K562 (cell line): ENCODE results near the gene AGAP3. TPM values are rescaled to one million over a fixed set of nuclear protein-coding genes. Genes with fewer than 3 reads are reported as not detected.
A peak's percentile ranks its signal among the peaks of the same experiment; 100 is the strongest.

ENCODE experiments used
- CBFA2T2 ChIP-seq: fragments of 450-650 bp; conservative IDR thresholded peaks from 2 replicates; pipeline ENCODE4 v1.6.1; 2017; ENCODE audit warnings: mild to moderate bottlenecking
- CBX5 ChIP-seq: IDR thresholded peaks from 2 replicates; pipeline ENCODE4 v1.6.1; 2014; ENCODE audit warnings: low read depth, borderline replicate concordance
- CREM ChIP-seq: IDR thresholded peaks from 2 replicates; pipeline ENCODE4 v1.6.1; 2014; ENCODE audit warnings: antibody characterized with exemption, low read depth
- EGR1 ChIP-seq: fragments of 450-650 bp; conservative IDR thresholded peaks from 2 replicates; pipeline ENCODE4 v1.6.1; 2017; ENCODE audit warnings: mild to moderate bottlenecking
- EHMT2 ChIP-seq: fragments of 450-650 bp; IDR thresholded peaks from 2 replicates; pipeline ENCODE4 v1.6.1; 2018; ENCODE audit warnings: antibody characterized with exemption
- EP300 ChIP-seq: IDR thresholded peaks from 2 replicates; pipeline ENCODE4 v1.6.1; 2012; ENCODE audit warnings: low read length, improper control_type of control experiment
- ETV5 ChIP-seq: sonication (generic); formaldehyde crosslinking; IDR thresholded peaks from 2 replicates; pipeline ENCODE4 v1.4.0; 2020; ENCODE audit warnings: low read depth, mild to moderate bottlenecking, missing genetic modification reagents
- FOXA3 ChIP-seq, 2 experiments: fragments of 450-650 bp in 1 of 2; sonication (generic) in 1 of 2; formaldehyde crosslinking; IDR thresholded peaks in 1 of 2; conservative IDR thresholded peaks in 1 of 2; 2 replicates each; pipeline versions ENCODE4 v1.4.0 to v1.8.0; 2020 to 2022; ENCODE audit warnings: mild to moderate bottlenecking in 2 of 2, missing genetic modification reagents in 1 of 2
- FOXJ3 ChIP-seq: sonication (generic); formaldehyde crosslinking; IDR thresholded peaks from 2 replicates; pipeline ENCODE4 v1.4.0; 2020; ENCODE audit warnings: mild to moderate bottlenecking, missing genetic modification reagents
- FOXM1 ChIP-seq, 2 experiments: fragments of 450-650 bp in 1 of 2; sonication (generic) in 1 of 2; formaldehyde crosslinking in 1 of 2; IDR thresholded peaks; 2 replicates each; pipeline versions ENCODE4 v1.6.1 to v1.9.0; 2017 to 2022; ENCODE audit warnings: low read depth in 2 of 2, mild to moderate bottlenecking in 2 of 2, missing genetic modification reagents in 1 of 2, moderate library complexity in 1 of 2
- GABPB1 ChIP-seq: sonication (generic); formaldehyde crosslinking; IDR thresholded peaks from 2 replicates; pipeline ENCODE4 v1.8.0; 2022; ENCODE audit warnings: mild to moderate bottlenecking, missing genetic modification reagents
- MEIS2 ChIP-seq: fragments of 450-650 bp; IDR thresholded peaks from 2 replicates; pipeline ENCODE4 v1.6.1; 2014; ENCODE audit warnings: mild to moderate bottlenecking; ENCODE audit not compliant: partially characterized antibody
- MTA3 ChIP-seq: fragments of 450-650 bp; formaldehyde crosslinking; IDR thresholded peaks from 2 replicates; pipeline ENCODE4 v1.6.1; 2017; ENCODE audit warnings: mild to moderate bottlenecking, borderline replicate concordance
- NCOA4 ChIP-seq: fragments of 450-650 bp; IDR thresholded peaks from 2 replicates; pipeline ENCODE4 v1.6.1; 2018; ENCODE audit warnings: mild to moderate bottlenecking; ENCODE audit not compliant: partially characterized antibody
- NCOR1 ChIP-seq: fragments of 450-650 bp; IDR thresholded peaks from 2 replicates; pipeline ENCODE4 v1.6.1; 2016; ENCODE audit warnings: mild to moderate bottlenecking, moderate library complexity
- NEUROD1 ChIP-seq: fragments of 150-350 bp; IDR thresholded peaks from 2 replicates; pipeline ENCODE4 v1.6.1; 2014; ENCODE audit warnings: borderline replicate concordance, low read length, low read depth; ENCODE audit not compliant: partially characterized antibody
- POLR3G ChIP-seq: IDR thresholded peaks from 2 replicates; pipeline ENCODE4 v1.6.1; 2011; ENCODE audit not compliant: insufficient read length, insufficient replicate concordance; ENCODE audit errors: extremely low read depth
- RHOXF2B ChIP-seq: fragments of 250-450 bp; sonication (Bioruptor Pico); conservative IDR thresholded peaks from 2 replicates; pipeline ENCODE4 v1.5.1; 2021
- SMAD1 ChIP-seq: fragments of 150-350 bp; IDR thresholded peaks from 2 replicates; pipeline ENCODE4 v1.6.1; 2014; ENCODE audit warnings: low read length, low read depth; ENCODE audit not compliant: partially characterized antibody
- SMARCA5 ChIP-seq: fragments of 450-650 bp; IDR thresholded peaks from 2 replicates; pipeline ENCODE4 v1.6.1; 2016
- TBL1XR1 ChIP-seq, 2 experiments: IDR thresholded peaks; 2 replicates each; pipeline ENCODE4 v1.6.1; 2012; ENCODE audit warnings: improper control_type of control experiment in 2 of 2, low read length in 2 of 2, mild to moderate bottlenecking in 1 of 2
- ZBTB34 ChIP-seq: fragments of 250-450 bp; sonication (Bioruptor Pico); IDR thresholded peaks from 2 replicates; pipeline ENCODE4 v1.8.0; 2021; ENCODE audit warnings: mild to moderate bottlenecking, moderate library complexity
- ZNF134 ChIP-seq: fragments of 250-450 bp; sonication (Bioruptor Pico); conservative IDR thresholded peaks from 2 replicates; pipeline ENCODE4 v1.4.0; 2020
- ZNF165 ChIP-seq: fragments of 250-450 bp; sonication (Bioruptor Pico); IDR thresholded peaks from 2 replicates; pipeline ENCODE4 v1.4.0; 2020; ENCODE audit warnings: borderline replicate concordance
- ZNF512 ChIP-seq: IDR thresholded peaks from 2 replicates; pipeline ENCODE4 v1.6.1; 2016; ENCODE audit warnings: missing genetic modification characterization, missing compliant biosample characterization
- ZNF586 ChIP-seq: fragments of 450-650 bp; formaldehyde crosslinking; conservative IDR thresholded peaks from 2 replicates; pipeline ENCODE4 v1.4.0; 2020; ENCODE audit warnings: mild to moderate bottlenecking, moderate library complexity
- ZNF655 ChIP-seq: fragments of 250-450 bp; sonication (Bioruptor Pico); IDR thresholded peaks from 2 replicates; pipeline ENCODE4 v1.5.0; 2021
- polyA plus RNA-seq, 8 experiments: library from polyadenylated mRNA; depleted of rRNA in 4 of 8; stranded (reverse) in 5 of 8; unstranded in 3 of 8; fragments of >200 nt; fragmentation: Nextera tagmentation in 2 of 8; fragmentation: Illumina TruSeq in 1 of 8; extraction: Ambion mirVana in 2 of 8; extraction: Trizol in 1 of 8; gene quantifications; 2 replicates each; pipeline versions ENCODE4 v1.2.1 to v1.2.3, GENCODE V29; 2011 to 2014; ENCODE audit warnings: inconsistent platforms in 1 of 8, missing spikeins in 1 of 8
- total RNA-seq, 7 experiments: library from RNA; depleted of rRNA in 6 of 7; stranded (reverse); fragments of >200 nt in 6 of 7; fragmentation: Illumina TruSeq in 2 of 7; extraction: Trizol in 2 of 7; gene quantifications; 2 replicates each; pipeline versions ENCODE4 v1.2.1 to v1.2.3, GENCODE V29; 2011 to 2021; ENCODE audit warnings: low replicate concordance in 1 of 7

The AGAP3 gene
- total and polyA plus RNA-seq, 9 of the 15 experiments (the other 6 are each of a cell fraction or from before 2014, with no cell fraction given): 3.4 to 208 (median 62.2) TPM

- TF ChIP-seq NEUROD1: no peak
- peak; percentile 33; the same call in 1 of the 2 replicates for TF ChIP-seq GABPB1
- TF ChIP-seq EGR1: no peak; the same call in 1 of the 2 replicates
- TF ChIP-seq FOXA3 (CRISPR knock-in tag; conservative IDR thresholded peaks at IDR 0.05 in 1 of 2, IDR thresholded peaks at IDR 0.05 in 1 of 2): peak in 1 of 2 experiments; percentile 11; a peak in 1 of 4 replicates
- no peak for TF ChIP-seq CREM
- no peak for TF ChIP-seq NCOA4
- TF ChIP-seq RHOXF2B (CRISPR knock-in tag): no peak
- TF ChIP-seq CBFA2T2: no peak
- no peak for TF ChIP-seq ZNF134
- TF ChIP-seq ZBTB34 (CRISPR knock-in tag): no peak
- TF ChIP-seq FOXM1 (IDR thresholded peaks at IDR 0.05; ENCODE audit: low read depth): no peak
- no peak for TF ChIP-seq FOXM1 (CRISPR knock-in tag; IDR thresholded peaks at IDR 0.05; ENCODE audit: low read depth)
- TF ChIP-seq FOXJ3 (CRISPR knock-in tag): no peak
- no peak for TF ChIP-seq ZNF512 (tag)
- TF ChIP-seq ZNF655 (CRISPR knock-in tag): no peak
- no peak for TF ChIP-seq POLR3G
- TF ChIP-seq CBX5: no peak
- 0 out of 2 replicates have a peak, but pooled peaks have one; percentile 59 for TF ChIP-seq ETV5
- TF ChIP-seq SMARCA5: peak; percentile 10; the same call in 1 of the 2 replicates
- TF ChIP-seq NCOR1: no peak
- 0 out of 2 replicates have a peak, but pooled peaks have one; percentile 44 for TF ChIP-seq ZNF165 (CRISPR knock-in tag)
- no peak for TF ChIP-seq ZNF586 (CRISPR knock-in tag)
- no peak for TF ChIP-seq EHMT2
- no peak for TF ChIP-seq MTA3
- TF ChIP-seq SMAD1: no peak
- no peak for TF ChIP-seq TBL1XR1 (IDR thresholded peaks at IDR 0.05; ENCODE audit: low read length in 2 of 2)
- peak; percentile 46 for TF ChIP-seq MEIS2
- TF ChIP-seq EP300: no peak
Observed at GRCh38 chr7:151039850-151040548, 46.3 kb upstream of the AGAP3 start (continued).
